GM21717 (cell line): ENCODE data around the gene POMT2.

Experiments used
- ATAC-seq: cut with Tn5 transposase; IDR thresholded peaks from one replicate; pipeline ENCODE4 v1.9.1; 2021; ENCODE audit warnings: mild to moderate bottlenecking, moderate library complexity; ENCODE audit not compliant: unreplicated experiment

The POMT2 gene

DNA sequence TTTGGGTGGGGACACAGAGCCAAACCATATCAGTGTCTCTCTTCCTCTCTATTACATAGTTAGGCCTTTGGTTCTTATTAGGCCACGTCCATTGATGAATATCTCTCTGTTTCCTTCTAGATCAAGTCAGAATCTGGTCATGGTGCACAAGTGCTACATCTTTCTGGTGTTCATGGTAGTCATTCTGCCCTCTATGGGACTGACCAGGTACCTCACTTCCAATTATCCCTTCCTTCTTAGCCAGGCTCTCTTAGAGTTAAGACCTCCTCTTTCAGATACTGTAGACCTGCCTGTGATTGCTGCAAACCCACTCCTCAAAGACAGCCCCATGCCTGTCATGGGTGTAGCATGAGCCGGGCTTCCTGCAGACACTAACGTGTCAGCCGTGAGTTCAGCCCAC, 74.9 kb downstream of the POMT2 start:
- no peak for ATAC-seq

DNA sequence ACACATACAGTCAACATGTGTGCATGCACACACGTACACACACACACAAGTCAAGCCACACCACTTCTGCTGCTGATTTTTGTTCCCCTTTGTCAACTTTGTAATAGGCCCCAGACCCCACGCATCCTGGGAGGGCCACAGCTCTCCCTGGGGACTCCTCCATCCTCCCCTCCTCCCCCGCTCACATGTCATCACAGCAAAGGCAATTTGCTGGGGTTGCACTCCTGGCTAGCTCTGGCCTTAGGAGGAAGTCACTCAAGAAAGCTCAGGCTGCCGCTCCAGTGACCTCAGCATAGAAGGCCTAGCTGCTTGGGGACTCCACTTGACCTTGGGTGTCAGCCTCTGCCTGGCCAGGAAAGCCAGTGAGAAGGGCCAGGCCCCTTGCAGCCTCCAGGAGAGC, 76.8 kb downstream of the POMT2 start:
- ATAC-seq = no peak

DNA sequence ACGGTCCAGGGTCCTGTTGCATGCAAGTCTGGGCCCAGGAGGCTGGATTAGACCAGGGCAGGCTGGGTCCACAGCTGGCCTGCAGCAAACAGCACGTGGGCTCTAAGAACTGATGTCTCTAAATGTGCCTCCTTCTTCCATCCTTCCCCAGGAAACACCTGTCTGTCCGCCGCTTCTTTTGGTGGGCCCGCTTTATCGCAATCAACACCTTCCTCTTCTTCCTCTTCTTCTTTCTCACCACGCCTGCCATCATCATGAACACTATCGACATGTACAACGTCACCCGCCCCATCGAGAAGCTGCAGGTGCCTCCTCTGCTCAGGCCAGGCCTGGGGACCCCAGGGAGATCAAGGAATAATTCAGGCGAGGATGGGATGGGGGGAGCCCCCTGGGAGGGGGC, 77.9 kb downstream of the POMT2 start:
- no peak for ATAC-seq

DNA sequence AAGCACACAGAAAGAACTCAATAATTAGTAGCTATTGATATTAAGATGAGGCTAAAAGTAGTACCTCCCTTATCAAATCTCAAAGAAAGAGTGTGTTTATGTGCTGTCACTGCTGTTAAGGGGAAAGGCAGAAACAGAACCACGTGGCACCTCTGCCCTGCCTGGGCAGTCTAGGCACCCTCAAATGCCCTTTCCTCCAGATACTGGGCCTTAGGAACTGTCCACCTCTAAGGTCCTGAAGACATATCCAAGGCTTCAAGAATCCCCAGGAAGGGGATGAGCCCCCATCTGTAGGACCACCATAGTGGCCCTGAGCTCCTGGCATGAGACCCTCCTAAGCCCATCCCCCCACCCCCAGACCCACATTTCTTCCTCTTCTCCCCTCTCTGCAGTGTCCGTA, 78.7 kb downstream of the POMT2 start:
- no peak for ATAC-seq

DNA sequence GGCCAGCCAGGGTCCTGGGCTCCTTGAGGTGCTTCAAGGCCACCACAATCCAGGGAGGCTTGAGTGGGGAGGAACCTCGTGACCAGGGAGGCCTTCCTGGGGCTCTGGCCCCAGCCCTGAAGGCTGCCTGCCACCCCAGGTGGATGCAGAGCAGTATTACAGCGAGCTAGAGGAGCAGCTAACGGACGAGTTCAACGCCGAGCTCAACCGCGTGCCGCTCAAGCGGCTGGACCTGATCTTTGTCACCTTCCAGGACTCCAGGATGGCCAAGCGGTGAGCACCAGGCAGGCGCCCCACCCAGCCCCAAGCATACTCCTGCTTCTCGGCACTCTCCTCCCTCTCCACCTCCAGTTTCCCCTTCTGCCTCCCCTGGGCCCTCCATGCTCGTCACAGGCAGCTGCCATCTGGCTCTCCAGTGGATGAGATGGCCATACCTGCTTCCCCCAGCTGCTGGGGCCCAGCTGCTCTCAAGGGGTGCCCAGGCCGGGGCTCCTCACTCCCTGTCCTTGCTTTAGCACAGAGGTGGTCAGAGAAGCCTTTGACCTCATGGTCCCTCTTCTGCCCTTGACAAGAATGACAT, 80.3 kb downstream of the POMT2 start:
- ATAC-seq = no peak

DNA sequence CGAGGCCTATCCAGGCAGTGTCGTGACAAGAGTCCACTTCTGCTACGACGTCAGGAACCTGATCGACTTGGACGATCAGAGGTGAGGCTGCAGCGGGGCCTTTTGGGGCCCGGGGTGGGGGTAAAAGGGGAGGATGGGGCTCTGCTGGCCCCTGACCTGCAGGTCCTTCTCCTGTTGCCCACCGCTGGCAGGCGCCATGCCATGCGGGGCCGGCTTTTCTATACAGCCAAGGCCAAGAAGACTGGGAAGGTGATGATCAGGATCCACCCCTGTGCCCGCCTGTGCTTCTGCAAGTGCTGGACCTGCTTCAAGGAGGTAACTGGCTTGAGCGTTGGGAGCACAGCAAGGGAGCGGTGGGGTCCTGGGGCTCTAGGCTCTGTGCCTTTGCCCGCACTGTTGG, 81.3 kb downstream of the POMT2 start:
- ATAC-seq = no peak

DNA sequence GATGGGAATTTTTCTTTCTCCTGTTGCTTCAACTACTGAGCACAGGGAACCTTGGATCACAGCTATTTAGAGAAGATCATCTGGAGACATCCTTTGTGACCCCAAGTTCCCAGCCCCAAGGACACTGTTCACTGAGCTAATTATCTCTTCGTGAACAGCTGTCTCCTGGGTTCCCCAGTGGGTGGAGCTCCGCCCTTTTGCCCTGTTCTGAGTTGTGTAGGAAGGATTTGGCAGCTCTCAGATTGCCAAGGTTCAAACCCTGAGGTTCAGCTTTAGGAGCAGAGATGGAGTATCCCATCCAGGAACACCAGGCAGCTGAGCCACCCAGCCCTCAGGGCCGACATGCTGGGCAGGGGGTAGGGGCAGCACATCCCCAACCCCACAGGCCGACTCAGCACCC, 81.7 kb downstream of the POMT2 start:
- ATAC-seq = no peak

DNA sequence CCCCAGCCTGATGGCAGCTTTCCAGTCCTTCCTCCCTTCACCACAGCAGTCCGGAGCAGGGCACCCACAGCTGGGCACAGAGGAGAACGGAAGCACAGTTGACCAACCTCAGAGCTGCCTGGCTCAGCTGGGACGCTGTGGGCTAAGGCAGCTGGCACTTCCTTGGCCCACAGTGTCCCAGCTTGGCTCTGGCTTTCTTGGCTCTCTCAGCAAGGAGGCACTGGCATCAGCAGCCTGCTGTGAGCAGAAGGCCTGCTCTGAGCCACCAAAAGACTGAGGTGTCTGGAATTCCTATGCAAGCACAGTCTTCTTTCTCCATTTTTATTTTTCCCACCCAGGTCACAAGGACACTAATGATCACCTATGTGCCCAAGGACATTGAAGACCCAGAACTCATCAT, 82.3 kb downstream of the POMT2 start:
- ATAC-seq = no peak

DNA sequence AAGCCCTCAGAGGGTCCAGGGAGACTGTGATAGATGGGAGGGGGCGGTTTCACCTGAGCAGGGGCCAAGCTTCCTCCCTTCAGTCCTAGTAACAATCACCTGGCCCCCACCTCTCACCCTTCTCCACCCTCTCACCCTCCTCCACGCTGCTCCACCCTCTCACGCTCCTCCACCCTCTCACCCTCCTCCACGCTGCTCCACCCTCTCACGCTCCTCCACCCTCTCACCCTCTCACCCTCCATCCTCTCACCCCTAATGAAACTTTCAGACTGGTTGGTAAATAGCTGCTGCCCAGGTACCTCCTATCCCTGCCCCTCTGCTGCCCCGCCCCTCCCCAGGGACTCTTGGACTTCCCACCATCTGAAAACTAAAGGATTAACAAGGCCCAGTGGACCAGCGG, 83.9 kb downstream of the POMT2 start:
- ATAC-seq = no peak

DNA sequence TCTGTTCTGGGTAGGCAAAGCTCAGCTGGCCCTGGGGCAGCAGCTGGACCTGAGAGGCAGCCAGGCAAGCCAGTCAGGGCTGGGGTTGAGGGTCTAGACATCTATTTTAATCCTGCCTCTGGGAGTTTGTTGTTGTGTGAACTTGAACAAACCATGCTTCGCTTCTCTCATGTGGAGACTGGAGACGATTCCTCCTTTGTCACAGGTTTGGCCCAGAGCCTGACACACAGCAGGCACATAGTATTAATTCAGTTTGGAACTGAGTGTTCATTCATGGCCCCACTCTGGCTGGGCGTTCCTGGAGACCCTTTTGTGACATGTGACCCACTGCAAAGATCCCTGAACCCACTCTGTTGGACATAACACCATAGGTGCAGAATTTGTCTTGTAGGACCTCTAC, 89.0 kb downstream of the POMT2 start:
- no peak for ATAC-seq

DNA sequence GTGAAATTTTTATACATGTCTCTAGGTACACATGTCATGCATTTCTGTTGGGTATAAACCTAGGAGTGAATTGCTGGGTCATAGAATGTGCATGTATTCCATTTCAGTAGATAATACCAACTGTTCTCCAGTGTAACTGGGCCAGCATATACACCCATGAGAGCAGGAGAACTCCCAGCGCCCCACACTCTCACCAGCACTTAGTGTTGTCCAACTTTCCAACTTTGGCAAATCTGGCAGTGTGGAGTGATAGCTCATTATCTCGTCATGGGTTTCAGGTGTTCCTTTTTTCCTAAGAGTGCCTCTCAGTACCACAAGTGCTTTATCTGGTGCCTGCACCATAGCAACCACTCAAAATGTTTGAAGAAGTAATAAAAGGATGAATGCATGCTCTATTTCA, 89.8 kb downstream of the POMT2 start:
- no peak for ATAC-seq

DNA sequence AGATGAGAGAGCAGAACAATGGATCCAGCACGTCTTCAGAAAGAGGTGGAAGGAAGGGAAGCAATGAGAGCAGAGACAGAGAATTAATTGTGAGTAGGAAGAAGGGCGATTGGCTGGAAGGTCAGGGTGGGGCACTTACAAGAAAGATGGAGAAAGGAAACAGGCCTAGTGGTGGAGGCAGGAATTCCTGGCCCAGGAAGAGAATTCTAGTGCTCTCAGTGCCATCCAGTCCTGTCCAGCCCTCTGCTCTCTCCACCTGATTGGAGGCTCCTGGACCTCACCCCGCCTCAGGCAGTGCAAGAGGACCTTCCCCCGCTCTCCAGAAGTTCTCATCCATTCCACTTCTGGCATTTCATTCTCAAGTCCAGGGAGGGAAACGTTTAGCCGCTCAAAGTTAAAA, 92.6 kb downstream of the POMT2 start:
- no peak for ATAC-seq

DNA sequence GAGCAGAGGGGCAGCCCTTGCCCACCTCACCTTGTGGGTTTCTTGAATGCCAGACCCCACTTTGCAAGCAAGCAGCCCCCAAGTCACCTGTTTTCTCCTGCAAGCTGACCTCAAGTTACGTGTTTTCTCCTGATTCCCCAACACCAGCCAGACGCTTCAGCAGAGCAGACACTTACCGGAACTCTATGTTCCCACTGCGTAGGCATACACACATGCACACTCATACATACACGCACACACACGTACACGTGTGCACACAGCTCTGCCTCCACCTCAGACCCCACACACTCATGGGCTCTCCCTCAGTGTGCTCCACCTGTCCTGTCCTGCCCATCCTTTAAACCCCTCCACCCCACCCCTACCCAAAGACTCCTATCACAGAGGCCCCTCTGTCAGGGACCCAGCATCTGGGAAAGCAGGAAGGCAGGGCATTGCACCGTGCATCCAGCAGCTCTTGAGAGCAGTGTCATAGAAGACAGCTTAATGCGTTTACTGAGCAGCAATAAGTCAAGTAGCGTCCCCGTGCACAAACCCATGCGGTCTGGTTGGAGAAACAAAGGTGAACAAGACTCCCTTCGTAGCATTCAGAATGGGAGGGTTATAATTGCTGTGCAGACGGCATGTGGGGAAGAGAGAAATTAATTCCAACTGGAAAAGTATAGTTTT, 94.7 kb downstream of the POMT2 start:
- ATAC-seq = no peak

DNA sequence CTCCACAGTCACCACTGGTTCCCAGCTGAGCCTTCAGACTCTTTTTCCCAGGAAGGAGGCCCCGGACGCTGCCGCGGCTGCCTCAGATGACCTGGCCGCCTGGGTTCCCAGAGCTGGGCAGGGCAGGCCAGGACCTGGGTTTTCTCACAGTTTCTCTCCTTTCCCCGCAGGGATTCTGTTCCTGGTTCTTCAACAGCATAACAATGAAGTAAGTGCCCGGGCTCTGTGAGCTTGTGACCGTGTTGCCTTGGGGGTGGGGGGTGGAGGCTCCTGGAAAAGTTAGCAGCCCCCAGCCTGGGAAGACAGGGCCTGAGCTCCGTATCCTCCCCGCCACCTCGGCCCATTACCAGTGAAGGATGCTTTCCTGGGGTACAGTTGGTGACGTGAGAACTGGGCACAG, 95.4 kb downstream of the POMT2 start:
- ATAC-seq = no peak
